NOMO-1 treated with dmso at 0.1 percent for 144 hours (cell line): ENCODE data around the gene STAG3.
"Not testable (repeated sequence)": the region's sequence is repeated elsewhere in the genome, so short reads cannot be mapped to it uniquely, and the experiment has no call there.

Experiments
- DNase-seq: peaks from one replicate; lab custom pipeline; 2025; ENCODE audit not compliant: unreplicated experiment; lab: John Stamatoyannopoulos, UW

STAG3 gene

DNA sequence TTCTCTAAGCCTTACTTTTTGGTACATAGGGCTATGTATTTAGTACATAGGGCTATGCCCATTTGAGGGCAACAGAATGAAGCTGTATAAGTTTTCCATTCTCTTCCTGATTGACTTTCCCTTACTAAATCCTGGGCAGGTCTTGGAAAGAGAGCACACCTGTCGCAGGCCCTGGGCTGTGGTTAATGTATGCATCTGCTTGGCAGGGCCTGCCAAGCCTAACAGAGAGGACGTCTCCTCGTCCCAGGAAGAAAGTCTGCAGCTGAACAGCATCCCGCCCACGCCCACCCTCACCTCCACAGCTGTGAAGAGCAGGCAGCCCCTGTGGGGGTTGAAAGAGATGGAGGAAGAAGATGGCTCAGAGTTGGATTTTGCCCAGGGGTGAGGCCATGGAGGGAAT lies 33.1 kb downstream of the STAG3 start:
- no peak for DNase-seq

DNA sequence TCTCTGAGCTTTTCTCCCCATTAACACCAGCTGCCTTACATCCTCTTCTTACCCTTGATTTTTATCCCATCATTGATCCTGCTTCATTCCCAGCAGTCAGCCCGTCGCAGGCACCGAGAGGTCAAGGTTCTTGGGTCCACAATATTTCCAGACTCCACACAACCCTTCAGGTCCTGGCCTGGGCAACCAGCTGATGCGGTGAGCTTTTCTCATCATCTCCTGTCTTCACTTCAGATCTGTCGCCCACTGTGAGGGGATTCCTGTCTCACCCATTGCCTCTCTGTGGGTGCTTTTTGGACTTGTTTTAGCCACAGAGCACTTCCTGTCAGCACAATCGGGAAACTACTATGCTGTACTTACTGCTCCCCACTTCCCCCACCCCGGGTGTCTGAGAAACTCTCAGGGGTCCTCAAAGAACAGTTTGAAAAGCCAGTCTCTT lies 33.6 kb downstream of the STAG3 start:
- DNase-seq, result no peak

DNA sequence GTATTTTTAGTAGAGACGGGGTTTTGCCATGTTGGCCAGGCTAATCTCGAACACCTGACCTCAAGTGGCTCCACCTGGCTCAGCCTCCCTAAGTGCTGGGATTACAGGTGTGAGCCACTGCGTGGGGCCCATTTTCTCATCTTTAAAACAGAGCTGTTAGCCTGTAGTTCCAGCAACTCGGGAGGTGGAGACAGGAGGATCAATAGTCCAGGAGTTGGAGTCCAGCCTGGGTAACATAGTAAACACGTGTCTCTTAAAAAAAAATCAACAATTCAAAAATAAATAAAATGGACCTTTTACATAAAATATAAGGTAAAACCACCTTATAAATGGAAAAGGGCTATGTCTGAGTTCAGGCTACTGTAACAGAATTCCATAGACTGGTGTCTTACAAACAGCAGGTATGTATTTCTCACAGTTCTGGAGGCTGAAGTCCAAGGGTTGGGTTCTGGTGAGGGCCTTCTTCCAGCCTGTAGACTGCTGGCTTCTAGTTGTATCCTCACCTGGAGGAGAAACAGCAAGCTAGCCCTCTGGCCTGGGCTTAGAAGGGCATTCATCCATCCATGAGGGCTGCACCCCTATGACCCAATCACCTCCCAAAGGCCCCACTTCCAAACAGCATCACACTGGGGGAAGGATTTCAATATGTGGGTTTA lies 35.0 kb downstream of the STAG3 start:
- no peak for DNase-seq

DNA sequence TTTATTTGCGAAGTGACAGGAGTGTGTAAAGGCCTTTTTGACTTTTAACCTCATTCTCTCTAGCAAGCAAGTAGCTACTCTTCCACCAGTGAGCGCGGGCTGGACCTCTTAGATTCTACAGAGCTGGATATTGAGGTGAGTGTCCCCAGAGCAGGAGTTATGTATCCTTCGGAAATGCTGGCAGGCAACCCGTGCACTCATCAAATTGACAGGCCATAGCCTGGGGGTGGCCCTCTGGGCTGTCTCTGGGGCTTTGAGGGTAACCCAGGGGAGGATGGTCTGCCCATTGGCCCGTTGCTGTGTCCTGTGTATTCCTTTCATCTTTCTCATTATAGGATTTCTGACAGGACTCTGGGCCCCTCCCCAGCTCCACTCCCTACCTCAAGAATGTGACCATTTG lies 36.0 kb downstream of the STAG3 start:
- DNase-seq, result no peak

DNA sequence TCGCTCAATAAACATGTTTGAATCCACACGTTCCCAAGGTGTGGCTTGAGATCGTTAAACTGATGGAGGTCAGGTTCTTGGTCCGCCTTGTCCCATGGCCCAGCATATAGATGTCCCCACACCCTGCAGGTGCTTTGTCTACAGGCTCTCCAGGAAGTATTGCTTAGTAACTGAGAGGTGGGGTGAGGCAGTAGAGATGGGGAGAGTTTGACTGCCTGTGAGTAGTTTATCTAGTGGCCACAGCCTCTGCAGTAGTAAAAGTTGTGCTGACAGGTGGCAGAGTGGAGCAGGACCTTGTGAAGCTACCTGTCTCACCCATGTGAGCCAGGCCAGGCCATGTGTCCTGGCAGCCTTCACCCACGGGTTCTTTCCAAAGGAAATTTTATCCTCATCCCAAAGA lies 36.6 kb downstream of the STAG3 start:
- not testable (repeated sequence) for DNase-seq

DNA sequence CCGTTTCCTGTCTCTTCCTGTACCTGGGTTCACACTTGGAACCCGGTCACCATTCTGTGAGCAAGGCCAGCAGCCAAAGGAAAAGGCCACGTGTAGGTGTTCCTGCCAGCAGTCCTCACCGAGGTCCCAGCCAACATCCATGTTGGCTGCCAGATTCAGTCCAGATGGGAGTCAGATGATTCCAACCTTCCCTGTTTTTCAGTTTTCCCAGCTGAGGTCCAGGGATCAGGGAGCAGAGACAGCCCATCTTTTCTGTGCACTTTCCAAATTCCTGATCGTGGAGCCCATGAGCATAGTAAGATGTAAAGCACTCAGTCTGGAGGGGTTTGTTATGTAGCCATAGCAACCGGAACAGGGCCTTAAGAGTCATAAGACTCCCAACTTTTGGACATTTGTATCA lies 38.2 kb downstream of the STAG3 start:
- DNase-seq, result no peak

DNA sequence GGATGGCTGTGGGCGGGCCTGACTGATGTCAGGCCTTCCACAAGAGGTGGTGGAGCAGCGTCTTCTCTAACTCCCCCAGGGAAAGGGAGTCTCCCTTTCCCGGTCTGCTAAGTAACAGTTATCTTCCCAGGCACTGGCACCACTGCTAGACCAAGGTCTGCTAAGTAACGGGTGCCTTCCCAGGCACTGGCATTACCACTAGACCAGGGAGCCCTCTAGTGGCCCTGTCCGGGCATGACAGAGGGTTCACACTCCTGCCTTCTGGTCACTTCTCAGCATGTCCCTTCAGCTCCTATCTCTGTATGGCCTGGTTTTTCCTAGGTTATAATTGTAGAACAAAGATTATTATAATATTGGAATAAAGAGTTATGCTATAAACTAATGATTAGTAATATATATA lies 40.2 kb downstream of the STAG3 start:
- DNase-seq, result peak; percentile 59

DNA sequence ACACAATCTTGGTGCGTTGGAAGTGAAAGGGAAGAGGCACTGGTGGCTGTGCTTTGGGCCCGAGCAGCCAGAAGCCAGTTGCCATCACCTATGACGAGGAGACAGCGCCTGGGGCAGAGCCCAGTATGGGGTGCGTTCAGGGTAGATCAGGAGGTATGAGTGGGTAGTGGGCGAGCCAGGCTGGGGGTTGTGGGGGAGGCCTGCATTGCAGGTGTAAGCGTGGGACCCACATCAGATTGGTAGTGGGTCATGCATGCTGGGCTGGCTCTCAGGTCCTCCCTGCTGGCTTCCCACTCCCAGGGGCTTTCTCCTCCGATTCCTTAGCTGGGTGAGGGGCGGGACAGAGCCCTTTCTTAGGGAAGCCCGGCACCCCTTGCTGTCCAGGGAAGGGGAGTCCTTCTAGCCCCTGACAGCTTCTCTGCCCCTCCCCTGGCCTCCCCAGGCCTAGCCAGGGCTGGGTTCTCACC lies 41.6 kb downstream of the STAG3 start:
- DNase-seq, result no peak

DNA sequence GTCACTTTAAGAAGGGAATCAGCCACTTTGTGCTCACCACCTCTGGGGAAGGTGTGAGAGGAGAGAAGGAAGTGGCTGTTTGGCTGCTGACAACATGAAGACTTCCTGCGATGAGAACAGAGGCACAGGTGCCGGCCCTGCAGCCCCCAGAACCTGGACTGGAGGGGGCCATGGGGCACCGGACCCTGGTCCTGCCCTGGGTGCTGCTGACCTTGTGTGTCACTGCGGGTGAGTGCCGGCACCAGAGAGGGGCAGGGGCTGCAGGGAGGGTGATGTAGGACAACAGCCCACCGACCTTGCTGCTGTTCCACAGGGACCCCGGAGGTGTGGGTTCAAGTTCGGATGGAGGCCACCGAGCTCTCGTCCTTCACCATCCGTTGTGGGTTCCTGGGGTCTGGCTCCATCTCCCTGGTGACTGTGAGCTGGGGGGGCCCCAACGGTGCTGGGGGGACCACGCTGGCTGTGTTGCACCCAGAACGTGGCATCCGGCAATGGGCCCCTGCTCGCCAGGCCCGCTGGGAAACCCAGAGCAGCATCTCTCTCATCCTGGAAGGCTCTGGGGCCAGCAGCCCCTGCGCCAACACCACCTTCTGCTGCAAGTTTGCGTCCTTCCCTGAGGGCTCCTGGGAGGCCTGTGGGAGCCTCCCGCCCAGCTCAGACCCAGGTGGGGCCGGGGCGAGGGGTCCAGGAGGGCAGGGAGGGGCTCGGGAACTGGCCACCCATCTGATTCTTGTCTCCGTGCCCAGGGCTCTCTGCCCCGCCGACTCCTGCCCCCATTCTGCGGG lies 42.3 kb downstream of the STAG3 start, which contains the start of gene PVRIG:
Gene PVRIG, plus strand, starts transcription at position 149 of the 785 bp plus-strand sequence. Its CDS starts 22 bp downstream, at position 171.
- DNase-seq, result not testable (repeated sequence)

DNA sequence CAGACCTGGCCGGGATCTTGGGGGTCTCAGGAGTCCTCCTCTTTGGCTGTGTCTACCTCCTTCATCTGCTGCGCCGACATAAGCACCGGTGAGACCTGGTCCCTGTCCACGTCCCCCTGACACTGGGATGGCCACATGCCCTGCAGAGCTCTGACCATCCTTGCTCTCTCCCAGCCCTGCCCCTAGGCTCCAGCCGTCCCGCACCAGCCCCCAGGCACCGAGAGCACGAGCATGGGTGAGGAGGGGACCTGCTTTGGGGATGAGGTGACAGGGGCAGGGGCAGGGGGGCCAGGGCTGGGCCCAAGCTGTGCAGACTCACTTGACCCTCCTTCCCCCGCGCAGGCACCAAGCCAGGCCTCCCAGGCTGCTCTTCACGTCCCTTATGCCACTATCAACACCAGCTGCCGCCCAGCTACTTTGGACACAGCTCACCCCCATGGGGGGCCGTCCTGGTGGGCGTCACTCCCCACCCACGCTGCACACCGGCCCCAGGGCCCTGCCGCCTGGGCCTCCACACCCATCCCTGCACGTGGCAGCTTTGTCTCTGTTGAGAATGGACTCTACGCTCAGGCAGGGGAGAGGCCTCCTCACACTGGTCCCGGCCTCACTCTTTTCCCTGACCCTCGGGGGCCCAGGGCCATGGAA lies 43.0 kb downstream of the STAG3 start:
- DNase-seq, result no peak

DNA sequence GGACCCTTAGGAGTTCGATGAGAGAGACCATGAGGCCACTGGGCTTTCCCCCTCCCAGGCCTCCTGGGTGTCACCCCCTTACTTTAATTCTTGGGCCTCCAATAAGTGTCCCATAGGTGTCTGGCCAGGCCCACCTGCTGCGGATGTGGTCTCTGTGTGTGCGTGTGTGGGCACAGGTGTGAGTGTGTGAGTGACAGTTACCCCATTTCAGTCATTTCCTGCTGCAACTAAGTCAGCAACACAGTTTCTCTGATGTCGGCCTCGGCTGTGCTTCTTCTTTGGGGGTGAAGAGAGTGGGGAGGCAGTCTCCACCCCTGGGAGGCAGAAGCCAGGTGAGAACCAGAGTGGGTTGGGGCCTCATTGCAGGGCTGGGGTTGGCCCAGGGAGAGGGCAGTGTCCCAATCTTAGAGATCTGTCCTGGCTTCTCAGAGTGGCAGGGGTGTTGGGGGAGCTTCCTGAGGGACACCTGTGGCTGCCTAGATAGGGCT lies 43.6 kb downstream of the STAG3 start:
- no peak for DNase-seq

DNA sequence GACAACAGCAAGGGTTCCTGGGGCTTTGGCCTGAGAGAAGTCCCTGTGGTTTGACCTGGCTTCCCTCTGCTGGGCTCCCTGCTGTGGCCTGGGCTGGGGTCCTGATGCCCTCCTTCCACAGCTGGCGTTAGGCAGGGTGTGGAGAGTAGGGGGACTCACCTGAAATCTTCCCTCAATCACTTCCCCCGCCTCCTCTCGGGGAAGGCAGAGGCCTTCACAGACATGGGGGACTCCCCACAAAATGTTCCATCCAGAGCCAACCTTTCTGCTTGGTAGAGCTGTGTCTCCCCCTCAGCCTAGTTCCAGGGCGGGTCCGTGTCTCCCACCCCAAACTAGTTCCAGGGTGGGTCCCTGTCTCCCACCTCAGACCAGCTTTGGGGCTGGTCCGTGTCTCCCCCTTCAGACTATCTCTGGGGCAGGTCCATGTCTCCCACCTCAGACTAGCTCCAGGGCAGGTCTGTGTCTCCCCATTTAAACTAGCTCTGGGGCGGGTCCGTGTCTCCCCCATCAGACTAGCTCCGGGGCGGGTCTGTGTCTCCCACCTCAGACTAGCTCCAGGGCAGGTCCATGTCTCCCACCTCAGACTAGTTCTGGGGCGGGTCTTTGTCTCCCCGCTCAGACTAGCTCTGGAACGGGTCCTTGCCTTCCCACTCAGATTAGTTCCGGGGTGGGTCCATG lies 44.2 kb downstream of the STAG3 start:
- no peak for DNase-seq

DNA sequence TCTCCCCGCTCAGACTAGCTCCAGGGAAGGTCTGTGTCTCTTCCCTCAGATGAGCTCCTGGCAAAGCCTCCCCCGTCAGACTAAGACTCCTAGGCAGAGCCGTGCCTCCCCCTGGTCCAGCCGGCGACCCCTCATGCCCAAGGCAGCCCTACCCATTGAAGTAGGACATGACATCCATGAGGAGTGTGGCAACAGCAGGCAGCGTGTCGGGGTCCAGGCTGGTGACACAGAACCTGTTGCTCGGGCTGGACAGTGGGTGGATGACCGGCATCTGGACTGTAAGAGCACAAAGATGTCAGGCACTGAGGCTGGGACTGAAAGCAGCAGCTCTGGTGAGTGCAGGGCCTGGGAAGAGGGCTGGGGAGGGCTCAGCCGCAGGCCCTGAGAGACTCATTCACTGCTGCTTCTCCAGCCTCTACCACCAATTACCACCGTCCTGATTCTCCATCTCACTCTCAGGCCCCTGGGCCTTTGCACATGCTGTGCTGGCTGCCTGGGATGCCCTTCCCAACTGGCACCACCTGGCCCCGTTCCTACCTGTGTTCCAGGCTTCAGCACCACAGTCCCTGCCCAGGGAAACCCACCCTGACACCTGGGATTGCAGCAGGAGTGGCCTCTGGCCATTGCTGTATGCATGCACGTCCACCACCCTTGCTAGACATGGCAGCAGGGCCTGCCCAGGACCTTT lies 44.9 kb downstream of the STAG3 start:
- DNase-seq, result no peak

DNA sequence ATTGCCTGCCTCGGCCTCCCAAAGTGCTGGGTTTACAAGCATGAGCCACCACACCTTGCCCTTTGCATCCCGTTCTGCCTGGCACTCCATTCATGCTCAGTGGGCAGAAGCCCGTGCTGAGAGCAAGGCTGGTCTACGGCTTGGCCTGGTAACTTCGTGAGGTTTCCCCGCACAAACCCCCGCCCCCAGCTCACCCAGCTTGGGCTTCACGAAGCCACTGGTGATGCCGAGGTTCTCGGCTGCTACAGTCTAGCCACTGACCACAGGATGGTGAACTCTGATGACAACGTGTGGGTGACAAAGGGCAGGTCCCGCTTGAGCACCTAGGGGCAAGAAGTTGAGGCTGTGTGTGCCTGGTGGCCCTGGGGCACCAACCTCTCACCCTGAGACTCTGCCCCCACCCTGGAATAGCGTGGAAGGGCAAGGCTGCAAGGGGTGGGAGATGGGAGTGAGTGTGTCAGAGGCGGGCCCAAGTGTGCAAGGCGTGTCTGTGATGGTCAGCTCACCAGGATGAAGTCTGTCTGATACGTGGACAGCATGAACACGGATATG lies 45.7 kb downstream of the STAG3 start:
- DNase-seq, result not testable (repeated sequence)

DNA sequence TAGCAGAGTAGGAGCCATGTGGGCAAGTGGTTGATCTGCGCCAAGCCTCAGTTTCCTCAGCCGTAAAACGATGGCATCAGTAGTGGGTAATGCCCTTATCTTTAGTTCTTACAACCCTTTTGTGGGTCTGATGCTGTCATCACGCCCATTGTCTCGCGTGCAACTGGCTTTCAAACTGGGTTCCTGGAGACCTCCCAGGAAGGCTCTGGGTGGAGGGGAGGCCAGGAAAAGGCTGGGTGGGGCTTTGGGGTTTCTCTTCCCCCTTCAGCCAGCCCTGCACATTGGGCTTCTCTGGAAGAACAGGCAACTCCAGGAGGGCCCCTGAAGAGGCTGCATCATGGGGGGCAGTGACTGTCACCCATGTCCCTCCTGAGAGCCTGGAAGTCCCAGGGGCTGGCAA lies 47.2 kb downstream of the STAG3 start:
- DNase-seq, result not testable (repeated sequence)

DNA sequence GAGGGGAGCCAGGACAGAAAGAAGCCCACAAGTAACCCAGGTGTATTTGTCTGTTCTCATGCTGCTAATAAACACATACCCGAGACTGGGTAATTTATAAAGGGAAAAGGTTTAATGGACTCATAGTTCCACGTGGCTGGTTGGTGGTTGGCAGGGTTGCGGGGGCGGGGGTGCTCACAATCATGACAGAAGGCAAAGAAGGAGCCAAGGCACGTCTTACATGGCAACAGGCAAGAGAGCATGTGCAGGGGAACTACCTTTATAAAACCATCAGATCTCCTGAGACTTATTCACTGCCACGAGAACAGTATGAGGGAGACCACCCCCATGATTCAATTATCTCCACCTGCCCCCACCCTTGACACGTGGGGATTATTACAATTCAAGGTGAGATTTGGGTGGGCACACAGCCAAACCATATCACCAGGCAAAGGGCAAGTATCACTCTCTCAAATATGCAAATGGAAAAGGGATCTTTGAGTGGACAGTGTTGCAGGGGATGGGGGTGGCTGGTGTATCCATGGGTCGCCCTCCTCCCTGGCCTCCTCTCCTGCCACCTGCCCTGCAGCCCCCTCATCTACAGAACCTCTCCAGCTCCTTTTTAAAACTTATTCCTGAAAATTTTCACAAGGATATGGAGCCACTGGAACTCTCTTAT lies 57.1 kb downstream of the STAG3 start:
- not testable (repeated sequence) for DNase-seq

DNA sequence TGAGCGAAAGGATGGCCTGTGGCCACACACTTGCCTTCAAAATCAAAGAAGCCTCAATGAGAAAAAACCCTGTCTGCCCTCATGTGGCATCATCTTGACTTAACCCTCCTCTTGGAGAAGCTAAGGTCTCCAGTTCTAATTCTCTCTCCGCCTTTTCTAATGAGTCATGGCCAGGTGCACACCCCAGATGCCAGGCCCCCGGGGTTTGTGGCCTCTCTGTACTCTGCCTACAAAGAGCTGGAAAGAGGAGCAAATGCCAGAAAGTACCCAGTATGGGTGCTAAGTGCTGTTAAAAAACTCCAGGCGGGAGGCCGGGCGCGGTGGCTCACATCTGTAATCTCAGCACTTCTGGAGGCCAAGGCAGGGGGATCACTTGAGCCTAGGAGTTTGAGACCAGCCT lies 62.3 kb downstream of the STAG3 start:
- DNase-seq, result not testable (repeated sequence)

DNA sequence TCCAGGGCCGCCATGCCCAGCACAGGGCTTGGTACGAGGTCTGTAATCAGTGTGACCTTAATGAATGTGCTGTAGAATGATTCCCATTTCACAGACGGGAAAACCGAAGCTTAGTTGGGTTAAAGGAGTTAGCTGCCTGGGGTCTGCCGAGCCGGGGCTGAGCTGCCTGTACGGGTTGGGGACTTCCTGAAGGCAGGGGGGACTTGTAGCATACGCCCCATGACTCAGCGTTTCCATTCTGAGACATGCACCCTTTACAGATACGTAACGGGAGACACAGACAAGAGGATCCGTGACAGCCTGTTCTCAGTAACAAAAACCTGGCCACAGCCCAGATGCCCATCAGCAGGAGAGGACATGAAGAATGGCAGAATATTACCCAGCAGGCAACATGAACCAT lies 65.7 kb downstream of the STAG3 start:
- not testable (repeated sequence) for DNase-seq

DNA sequence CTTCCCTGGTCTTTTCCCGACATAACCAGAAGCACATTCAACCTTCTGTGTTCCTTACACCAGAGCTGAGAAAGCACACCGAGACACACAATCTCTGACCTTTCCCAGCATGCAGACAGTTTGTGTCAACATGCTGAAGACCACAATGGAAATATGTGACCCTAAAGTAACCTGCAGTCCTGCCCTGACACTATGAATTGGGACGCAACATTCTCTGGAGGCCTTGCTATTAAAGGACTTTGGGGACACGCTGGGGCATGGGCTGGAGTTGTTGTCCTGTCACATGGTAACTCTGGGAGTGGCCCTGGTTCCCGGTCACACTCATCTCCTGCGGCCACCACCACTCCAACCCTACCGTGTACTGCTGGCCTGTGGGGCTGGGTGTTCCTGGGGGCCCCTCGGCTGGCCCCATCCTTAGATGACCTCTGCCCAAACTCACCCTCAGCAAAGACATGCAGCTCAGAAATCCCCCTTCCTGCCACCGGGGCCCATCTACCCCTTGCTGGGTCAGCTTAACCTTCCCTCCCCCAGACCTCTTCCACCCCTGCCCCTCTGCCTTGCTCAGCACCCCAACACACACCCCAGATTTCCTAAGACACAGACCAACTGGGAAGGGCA lies 67.4 kb downstream of the STAG3 start:
- not testable (repeated sequence) for DNase-seq
